Effector memory CD4-positive, alpha-beta T cell (primary cell): ENCODE data around the gene BRD4.
"Not testable (repeated sequence)": the region's sequence is repeated elsewhere in the genome, so short reads cannot be mapped to it uniquely, and the experiment has no call there.

ENCODE experiments used
- DNase-seq, 3 donors: peaks; one replicate each; pipeline ENCODE4 v3.0.0-alpha.2; 2020
- H3K27ac ChIP-seq: 2 replicates; pipeline ENCODE4 v1.7.0; 2013; ENCODE audit warnings: mild to moderate bottlenecking, low read length, moderate library complexity; ENCODE audit not compliant: insufficient read depth, poor library complexity, severe bottlenecking
- H3K27me3 ChIP-seq: replicated peaks from 2 replicates; pipeline ENCODE4 v1.7.0; 2013; ENCODE audit warnings: mild to moderate bottlenecking, low read length; ENCODE audit not compliant: insufficient read depth, control insufficient read depth, poor library complexity, severe bottlenecking
- H3K36me3 ChIP-seq: 2 replicates; pipeline ENCODE4 v1.7.0; 2013; ENCODE audit warnings: mild to moderate bottlenecking, low read length, moderate library complexity; ENCODE audit not compliant: control insufficient read depth, insufficient read depth
- H3K4me1 ChIP-seq: 2 replicates; pipeline ENCODE4 v1.7.0; 2013; ENCODE audit warnings: low read length, mild to moderate bottlenecking; ENCODE audit not compliant: control insufficient read depth, insufficient read depth, poor library complexity, severe bottlenecking
- H3K4me3 ChIP-seq: 2 replicates; pipeline ENCODE4 v1.7.0; 2013; ENCODE audit warnings: low read length, low read depth, mild to moderate bottlenecking; ENCODE audit not compliant: insufficient read depth, poor library complexity, severe bottlenecking
- H3K9me3 ChIP-seq: 2 replicates; pipeline ENCODE4 v1.7.0; 2013; ENCODE audit warnings: mild to moderate bottlenecking, low read length, moderate library complexity; ENCODE audit not compliant: control insufficient read depth

The BRD4 gene

GRCh38 chr19:15363048-15363447, 30.7 kb upstream of the BRD4 start:
- not testable (repeated sequence) for H3K4me3 ChIP-seq, H3K9me3 ChIP-seq, H3K4me1 ChIP-seq, H3K27me3 ChIP-seq, DNase-seq, H3K27ac ChIP-seq
- H3K36me3 ChIP-seq, result peaks cover 63% of the 10 kb centered on the region

DNA sequence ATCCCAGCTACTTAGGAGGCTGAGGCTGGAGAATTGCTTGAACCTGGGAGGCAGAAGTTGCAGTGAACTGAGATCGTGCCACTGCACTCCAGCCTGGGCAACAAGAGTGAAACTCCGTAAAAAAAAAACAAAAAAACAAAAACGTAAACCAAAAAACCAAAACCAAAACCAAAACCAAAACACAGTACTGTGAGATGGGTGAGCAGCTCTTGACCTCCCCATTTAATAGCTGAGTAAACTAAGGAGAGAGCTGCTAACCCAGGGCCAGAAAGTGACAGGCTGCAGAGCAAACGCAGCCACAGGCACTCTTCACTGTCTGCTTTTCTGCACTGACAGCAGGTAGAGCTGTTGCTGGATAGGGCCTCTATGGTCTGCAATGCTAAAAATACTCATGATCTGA, 27.7 kb upstream of the BRD4 start:
- not testable (repeated sequence) for H3K27me3 ChIP-seq, DNase-seq, H3K9me3 ChIP-seq, H3K4me1 ChIP-seq, H3K4me3 ChIP-seq, H3K27ac ChIP-seq
- H3K36me3 ChIP-seq, result peaks cover 54% of the 10 kb centered on the region

GRCh38 chr19:15358918-15359317, 26.6 kb upstream of the BRD4 start:
- no peak overlapping the region for H3K4me3 ChIP-seq
- DNase-seq, result no peak
- H3K27me3 ChIP-seq, result no peaks in the 10 kb centered on the region
- no peaks in the 10 kb centered on the region for H3K4me1 ChIP-seq
- H3K27ac ChIP-seq, result no peak overlapping the region
- peaks cover 60% of the 10 kb centered on the region for H3K36me3 ChIP-seq
- no peaks in the 10 kb centered on the region for H3K9me3 ChIP-seq

DNA sequence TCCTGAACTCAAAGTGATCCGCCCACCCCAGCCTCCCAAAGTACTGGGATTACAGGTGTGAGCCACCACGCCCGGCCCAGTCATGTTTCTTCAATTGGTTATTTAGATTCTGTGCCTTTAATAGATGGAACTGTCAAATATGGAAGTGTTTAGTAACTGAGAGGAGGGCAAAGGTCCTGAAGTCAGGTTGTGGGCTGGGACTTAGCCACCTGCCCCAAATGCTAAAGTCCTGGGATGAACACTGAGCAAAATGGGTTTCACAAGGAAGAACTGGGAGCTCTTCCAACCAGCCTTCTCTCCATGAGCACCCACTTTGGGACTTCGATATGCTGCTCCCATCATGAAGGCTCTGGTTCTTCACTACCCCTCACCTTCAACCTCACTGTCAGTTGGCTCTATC, 25.6 kb upstream of the BRD4 start:
- H3K27ac ChIP-seq, result no peak overlapping the region
- H3K4me3 ChIP-seq, result no peak overlapping the region
- H3K27me3 ChIP-seq, result no peaks in the 10 kb centered on the region
- H3K36me3 ChIP-seq, result peaks cover 61% of the 10 kb centered on the region
- H3K9me3 ChIP-seq, result no peaks in the 10 kb centered on the region
- no peaks in the 10 kb centered on the region for H3K4me1 ChIP-seq
- DNase-seq, result no peak

DNA sequence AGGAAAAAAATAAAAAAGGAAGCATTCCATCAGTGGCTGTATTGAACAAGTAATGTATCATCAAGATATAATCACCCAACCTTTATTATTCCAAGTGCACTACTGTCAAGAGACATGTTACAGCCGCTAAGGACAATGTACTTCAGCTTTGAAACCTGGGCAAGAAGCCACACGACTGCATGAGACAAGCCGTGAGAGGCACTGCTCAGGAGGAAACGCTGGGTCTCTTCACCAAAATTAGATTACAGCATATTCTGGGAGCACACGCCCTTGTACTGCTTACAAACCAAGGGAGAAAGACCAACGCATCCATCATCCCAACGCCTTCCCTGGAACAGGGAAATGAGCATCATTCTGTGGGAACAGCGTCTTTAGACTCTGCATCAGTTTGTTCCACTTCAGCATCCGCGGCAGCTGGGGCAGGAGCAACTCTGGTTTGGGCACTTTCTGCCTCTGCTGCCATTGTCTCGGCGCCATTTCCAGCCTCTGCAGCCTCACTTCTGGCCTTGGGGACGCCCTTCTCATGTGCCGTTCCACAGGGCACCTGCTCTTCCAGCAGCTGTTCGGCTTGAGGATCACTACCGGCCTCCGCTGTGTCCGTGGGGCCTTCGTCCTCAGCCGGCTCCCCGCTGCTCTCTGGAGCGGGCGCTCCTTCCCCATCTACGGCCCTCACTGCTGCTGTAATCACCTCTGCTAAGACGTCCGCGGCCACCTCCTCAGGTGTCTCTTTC, 22.4 kb upstream of the BRD4 start:
- DNase-seq, result no peak
- Histone ChIP-seq H3K27ac (no peak overlapping the region), H3K9me3 (no peaks in the 10 kb centered on the region), H3K27me3 (no peaks in the 10 kb centered on the region), H3K36me3 (peaks cover 40% of the 10 kb centered on the region), H3K4me1 (no peaks in the 10 kb centered on the region), H3K4me3 (no peak overlapping the region)

DNA sequence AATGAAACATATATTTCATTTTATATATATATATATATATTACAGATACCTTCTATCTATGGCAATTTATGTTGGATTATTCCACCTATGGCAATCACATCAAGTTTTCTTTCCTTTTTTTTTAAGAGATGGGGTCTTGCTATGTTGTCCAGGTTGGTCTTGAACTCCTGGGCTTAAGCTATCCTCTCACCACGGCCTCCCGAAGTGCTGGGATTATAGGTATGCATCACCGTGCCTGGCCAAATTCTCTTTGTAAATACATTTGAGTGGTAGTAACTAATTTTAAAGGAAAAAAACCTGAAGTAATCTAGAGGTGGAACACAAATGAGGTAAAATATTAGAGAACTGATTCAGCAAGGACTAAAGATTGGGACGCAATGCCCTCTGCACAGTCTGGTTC, 21.6 kb upstream of the BRD4 start:
- Histone ChIP-seq H3K36me3 (peaks cover 34% of the 10 kb centered on the region), H3K27me3 (no peaks in the 10 kb centered on the region), H3K4me3 (no peak overlapping the region), H3K9me3 (no peaks in the 10 kb centered on the region), H3K4me1 (no peaks in the 10 kb centered on the region), H3K27ac (no peak overlapping the region)
- DNase-seq, result no peak

- peaks cover 24% of the 10 kb centered on the region for H3K36me3 ChIP-seq
- DNase-seq, H3K27ac ChIP-seq: not testable (repeated sequence)
Observed at GRCh38 chr19:15352535-15352934, 20.2 kb upstream of the BRD4 start.

DNA sequence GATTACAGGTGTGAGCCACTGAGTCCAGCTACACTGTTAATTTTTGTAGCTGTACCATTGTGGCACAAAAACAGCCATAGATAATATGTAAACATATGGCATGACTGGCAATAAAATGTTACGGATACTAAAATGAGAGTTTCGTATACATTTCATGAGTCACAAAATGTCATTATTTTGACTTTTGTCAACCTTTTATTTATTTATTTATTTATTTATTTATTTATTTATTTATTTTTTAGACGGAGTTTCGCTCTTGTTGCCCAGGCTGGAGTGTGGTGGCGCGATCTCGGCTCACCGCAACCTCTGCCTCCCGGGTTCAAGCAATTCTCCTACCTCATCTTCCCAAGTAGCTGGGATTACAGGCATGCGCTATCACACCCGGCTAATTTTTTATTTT, 9.0 kb upstream of the BRD4 start:
- H3K36me3 ChIP-seq, H3K9me3 ChIP-seq, H3K4me1 ChIP-seq, H3K4me3 ChIP-seq, DNase-seq, H3K27ac ChIP-seq, H3K27me3 ChIP-seq: not testable (repeated sequence)

More at GRCh38 chr19:15352535-15352934, 20.2 kb upstream of the BRD4 start:
- H3K9me3 ChIP-seq, H3K27me3 ChIP-seq, H3K4me3 ChIP-seq, H3K4me1 ChIP-seq: not testable (repeated sequence)

GRCh38 chr19:15340086-15340485, 7.7 kb upstream of the BRD4 start:
- H3K4me3 ChIP-seq, result no peak overlapping the region
- H3K27ac ChIP-seq, result no peak overlapping the region
- no peaks in the 10 kb centered on the region for H3K4me1 ChIP-seq
- no peak for DNase-seq
- no peaks in the 10 kb centered on the region for H3K36me3 ChIP-seq
- H3K27me3 ChIP-seq, result no peaks in the 10 kb centered on the region
- no peaks in the 10 kb centered on the region for H3K9me3 ChIP-seq

DNA sequence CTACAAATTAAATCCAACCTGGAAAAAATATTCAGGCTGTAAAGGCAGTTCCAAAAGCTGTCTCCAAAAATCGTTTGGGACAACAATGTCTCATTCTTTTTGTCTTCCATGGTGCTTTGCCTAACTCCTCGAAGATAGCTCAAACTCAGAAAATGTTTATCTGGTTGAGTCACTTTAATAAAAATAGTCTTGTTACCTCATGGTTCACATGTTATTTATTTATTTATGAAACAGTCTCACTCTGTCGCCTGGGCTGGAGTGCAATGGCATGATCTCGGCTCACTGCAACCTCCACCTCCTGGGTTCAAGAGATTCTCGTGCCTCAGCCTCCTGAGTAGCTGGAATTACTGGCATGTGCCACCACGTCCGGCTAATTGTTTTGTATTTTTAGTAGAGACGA, 4.9 kb upstream of the BRD4 start:
- no peaks in the 10 kb centered on the region for H3K9me3 ChIP-seq
- DNase-seq, result no peak

More for the DNA sequence above, 4.9 kb upstream of the BRD4 start:
- no peak overlapping the region for H3K4me3 ChIP-seq
- H3K27ac ChIP-seq, result no peak overlapping the region
- peaks cover 2% of the 10 kb centered on the region for H3K4me1 ChIP-seq
- no peaks in the 10 kb centered on the region for H3K27me3 ChIP-seq
- H3K36me3 ChIP-seq, result no peaks in the 10 kb centered on the region
